Bronchial epithelial cell (primary cell): ENCODE results near the gene CTBP1. TPM values are rescaled to one million over a fixed set of nuclear protein-coding genes. Genes with fewer than 3 reads are reported as not detected.

Source experiments
- DNase-seq: peaks from one replicate; pipeline ENCODE4 v3.0.0-alpha.2; 2010; ENCODE audit warnings: low read depth
- FAIRE-seq: peaks from 2 replicates; lab custom pipeline; 2011; peaks lifted over from hg19 to GRCh38; lab: Jason Lieb, UNC
- H3K27me3 ChIP-seq: 2 replicates; pipeline ENCODE4 v1.5.1; 2011; ENCODE audit warnings: low read length; ENCODE audit not compliant: control insufficient read depth, insufficient read depth
- H3K36me3 ChIP-seq: 2 replicates; pipeline ENCODE4 v1.5.1; 2011; ENCODE audit warnings: low read length; ENCODE audit not compliant: control insufficient read depth, insufficient read depth
- H3K4me3 ChIP-seq: 2 replicates; pipeline ENCODE4 v1.5.1; 2011; ENCODE audit warnings: mild to moderate bottlenecking, low read depth, low read length, control low read depth
- total RNA-seq: library from RNA; depleted of rRNA; stranded (reverse); fragments of >200 nt; gene quantifications from 2 replicates; pipeline ENCODE4 v1.2.1, GENCODE V29; 2014
- TF ChIP-seq, protein P1 (sequence below): IDR thresholded peaks from 2 replicates; pipeline ENCODE4 v1.5.1; 2011; ENCODE audit warnings: mild to moderate bottlenecking, moderate library complexity, low read length, control low read depth, inconsistent platforms; ENCODE audit not compliant: insufficient read depth, severe bottlenecking

CTBP1 gene
- total RNA-seq, 1 donor from 2014 or later, result 173 TPM

DNA sequence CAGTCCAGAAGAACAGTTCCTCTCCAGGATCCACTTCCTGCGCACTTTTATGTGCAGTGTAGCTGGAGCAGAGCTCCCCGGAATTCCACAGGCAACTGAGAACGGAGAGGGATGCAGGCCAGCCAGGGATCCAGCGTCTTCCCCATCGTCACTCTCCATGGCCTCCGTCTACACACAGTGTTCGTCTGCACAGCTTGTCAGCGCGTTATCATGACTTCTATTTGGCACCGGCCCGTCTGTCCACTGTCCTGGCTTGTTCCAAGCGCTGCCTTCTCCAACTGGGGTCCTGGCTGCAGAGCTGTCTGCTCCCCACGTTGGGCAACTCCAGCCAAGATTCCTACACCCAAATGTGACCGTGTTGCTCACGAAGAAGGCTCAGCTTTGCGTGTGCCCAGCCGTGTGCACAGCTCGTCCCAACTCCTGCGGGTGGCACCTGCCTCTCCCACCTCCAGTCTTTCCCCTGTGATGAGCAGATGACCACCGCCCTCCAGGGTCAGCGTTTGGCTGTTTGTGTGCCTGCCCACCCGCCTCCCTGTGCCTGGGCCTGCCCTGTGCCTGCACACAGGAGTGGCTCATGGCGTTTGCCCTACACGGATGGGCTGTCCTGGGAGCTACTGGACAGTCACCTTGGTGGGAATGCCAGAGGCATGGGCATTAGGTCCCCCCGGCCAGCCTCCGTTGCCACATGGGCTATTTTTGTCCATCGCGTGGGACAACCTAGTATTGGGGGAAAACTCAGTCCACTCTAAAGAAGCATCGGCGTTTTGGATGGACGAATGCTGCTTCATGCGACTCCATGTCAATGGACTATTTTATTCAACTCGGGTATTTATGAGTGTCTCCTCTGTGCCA, 2.2 kb upstream of the CTBP1 start:
- FAIRE-seq (no peak), DNase-seq (no peak)
- Histone ChIP-seq H3K36me3 (peaks cover 1% of the 10 kb centered on the region), H3K4me3 (no peak overlapping the region), H3K27me3 (no peaks in the 10 kb centered on the region)
- TF ChIP-seq, protein P1, sequence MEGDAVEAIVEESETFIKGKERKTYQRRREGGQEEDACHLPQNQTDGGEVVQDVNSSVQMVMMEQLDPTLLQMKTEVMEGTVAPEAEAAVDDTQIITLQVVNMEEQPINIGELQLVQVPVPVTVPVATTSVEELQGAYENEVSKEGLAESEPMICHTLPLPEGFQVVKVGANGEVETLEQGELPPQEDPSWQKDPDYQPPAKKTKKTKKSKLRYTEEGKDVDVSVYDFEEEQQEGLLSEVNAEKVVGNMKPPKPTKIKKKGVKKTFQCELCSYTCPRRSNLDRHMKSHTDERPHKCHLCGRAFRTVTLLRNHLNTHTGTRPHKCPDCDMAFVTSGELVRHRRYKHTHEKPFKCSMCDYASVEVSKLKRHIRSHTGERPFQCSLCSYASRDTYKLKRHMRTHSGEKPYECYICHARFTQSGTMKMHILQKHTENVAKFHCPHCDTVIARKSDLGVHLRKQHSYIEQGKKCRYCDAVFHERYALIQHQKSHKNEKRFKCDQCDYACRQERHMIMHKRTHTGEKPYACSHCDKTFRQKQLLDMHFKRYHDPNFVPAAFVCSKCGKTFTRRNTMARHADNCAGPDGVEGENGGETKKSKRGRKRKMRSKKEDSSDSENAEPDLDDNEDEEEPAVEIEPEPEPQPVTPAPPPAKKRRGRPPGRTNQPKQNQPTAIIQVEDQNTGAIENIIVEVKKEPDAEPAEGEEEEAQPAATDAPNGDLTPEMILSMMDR, result no peak

DNA sequence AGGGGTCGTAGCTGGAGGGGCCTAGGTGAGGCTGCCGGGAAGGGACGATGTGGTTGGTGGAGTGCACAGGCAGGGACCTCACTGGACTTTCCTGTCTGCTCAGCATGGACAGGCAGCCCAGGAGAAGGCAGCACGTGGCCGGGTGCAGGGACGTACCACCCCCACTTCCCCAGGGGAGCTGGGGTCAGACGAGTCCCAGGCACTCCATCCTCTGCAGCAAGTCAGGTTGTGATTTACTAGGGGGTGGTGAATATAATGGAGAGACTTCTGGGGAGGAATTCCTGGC, 1.5 kb upstream of the CTBP1 start:
- H3K4me3 ChIP-seq, result no peak overlapping the region
- H3K27me3 ChIP-seq, result no peaks in the 10 kb centered on the region
- peaks cover 2% of the 10 kb centered on the region for H3K36me3 ChIP-seq
- TF ChIP-seq, protein P1, result no peak
- no peak for FAIRE-seq
- no peak for DNase-seq

DNA sequence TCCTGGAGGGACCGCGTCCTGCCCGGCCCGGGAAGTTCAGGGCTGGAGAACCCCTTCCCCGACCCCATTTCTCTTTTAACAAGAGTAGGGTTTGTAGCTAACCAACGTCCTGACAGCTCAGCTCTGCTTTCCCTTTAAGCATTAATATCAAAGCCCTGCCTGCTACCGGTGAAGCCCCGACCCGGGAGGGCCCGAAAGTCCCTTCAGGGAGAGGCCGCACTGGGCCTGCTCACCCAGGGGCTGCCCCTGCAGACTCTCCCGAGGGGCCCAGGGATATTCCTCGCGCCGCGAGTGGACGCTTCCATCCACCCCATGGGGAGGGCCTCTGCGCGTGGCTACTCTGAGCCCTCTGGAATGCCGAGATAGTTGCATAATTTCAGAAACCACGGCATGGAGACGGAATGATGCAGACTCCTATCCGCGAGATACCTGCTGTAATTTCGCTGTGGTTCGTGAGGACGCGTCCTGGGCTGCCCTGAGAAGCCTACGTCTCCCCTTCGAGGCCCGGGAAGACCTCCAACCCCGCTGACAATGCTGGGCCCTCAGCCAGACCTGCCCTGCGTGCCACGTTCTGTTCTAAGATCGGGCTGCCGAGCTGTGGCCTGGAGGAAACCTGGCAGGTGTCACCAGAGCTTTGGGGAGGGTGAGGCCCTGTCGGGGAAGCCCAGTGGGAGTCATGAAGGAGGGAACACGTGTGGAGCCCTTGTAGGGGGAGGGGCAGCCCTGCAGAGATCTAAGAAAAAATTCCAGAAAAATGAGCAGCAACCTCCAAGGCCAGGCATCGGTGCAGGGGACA, 999 bp upstream of the CTBP1 start:
- DNase-seq, result peak; percentile 12
- no peak for FAIRE-seq
- TF ChIP-seq, protein P1, result no peak
- Histone ChIP-seq H3K27me3 (no peaks in the 10 kb centered on the region), H3K4me3 (peak overlapping the region; percentile 55), H3K36me3 (peaks cover 4% of the 10 kb centered on the region)

DNA sequence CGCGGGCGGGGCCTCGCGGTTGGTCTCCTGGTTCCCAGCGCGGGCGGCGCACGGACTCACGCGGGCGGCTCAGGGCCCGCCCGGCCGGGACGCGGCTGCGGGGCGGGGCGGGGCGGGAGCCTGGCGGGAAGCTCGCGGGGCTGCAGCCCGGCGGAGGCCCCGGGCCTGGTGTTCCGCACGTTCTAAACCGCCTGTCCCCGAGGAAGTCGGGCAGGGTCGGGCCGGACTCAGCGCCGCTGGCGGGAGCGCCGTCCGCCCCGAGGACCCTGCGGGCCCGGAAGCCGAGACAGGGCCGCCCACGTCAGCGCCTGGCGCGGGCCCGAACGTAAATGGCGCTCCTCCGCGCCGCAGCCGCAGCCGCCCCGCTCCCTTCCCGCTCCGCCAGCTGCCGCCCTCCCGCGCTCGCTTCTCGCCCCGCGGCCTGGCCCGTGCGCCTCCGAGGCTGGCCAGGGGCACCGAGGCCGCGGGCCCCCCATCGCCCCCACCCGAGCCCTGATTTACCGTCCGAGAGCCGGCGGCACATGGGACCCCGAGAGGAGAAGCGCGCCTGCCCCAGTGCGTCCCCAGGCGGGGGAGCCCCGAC, 309 bp upstream of the CTBP1 start:
- Histone ChIP-seq H3K4me3 (peak overlapping the region; percentile 55), H3K27me3 (no peaks in the 10 kb centered on the region), H3K36me3 (peaks cover 4% of the 10 kb centered on the region)
- TF ChIP-seq, protein P1, result no peak
- DNase-seq (peak; percentile 42), FAIRE-seq (no peak)

DNA sequence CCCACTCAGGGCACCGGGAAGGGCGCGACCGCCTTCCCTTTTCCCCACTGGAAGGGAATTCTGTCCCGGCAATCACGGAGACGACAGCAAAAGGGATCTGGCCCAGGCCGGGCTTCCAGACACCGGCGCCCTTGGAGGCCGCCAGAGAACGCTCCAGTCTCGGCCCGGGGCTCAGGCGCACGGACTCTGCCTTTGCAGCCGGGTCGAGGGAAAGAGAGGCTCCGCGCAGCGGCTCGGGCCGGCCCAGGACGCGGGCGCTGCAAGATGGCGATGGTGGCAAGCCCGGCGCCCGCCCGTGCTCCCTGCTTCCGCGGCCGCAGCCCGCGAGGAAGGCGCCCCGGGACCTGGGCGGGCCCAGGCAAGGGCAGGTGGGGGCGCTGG, 1.1 kb downstream of the CTBP1 start:
- no peak for FAIRE-seq
- TF ChIP-seq, protein P1, result no peak
- Histone ChIP-seq H3K36me3 (peaks cover 4% of the 10 kb centered on the region), H3K27me3 (no peaks in the 10 kb centered on the region), H3K4me3 (peak overlapping the region; percentile 84)
- peak; percentile 17 for DNase-seq
